Measurements from ENCODE around the gene FOXC2.

FOXC2 gene

DNA sequence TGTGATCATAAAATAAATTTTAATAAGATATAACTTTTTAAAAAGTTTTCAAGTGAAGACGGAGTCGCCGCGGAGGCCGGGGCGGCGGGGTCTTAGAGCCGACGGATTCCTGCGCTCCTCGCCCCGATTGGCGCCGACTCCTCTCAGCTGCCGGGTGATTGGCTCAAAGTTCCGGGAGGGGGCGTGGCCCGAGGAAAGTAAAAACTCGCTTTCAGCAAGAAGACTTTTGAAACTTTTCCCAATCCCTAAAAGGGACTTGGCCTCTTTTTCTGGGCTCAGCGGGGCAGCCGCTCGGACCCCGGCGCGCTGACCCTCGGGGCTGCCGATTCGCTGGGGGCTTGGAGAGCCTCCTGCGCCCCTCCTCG lies at the start of gene FOXC2:
TSS of gene FOXC2 (plus strand) at position 229 of the 365 bp plus-strand sequence. CDS start 507 bp downstream, outside the sequence.
- peak; percentile 62 for DNase-seq

GRCh38 chr16:86517033-86517432 lies 49.6 kb upstream of the FOXC2 start:
- no peak for DNase-seq

DNA sequence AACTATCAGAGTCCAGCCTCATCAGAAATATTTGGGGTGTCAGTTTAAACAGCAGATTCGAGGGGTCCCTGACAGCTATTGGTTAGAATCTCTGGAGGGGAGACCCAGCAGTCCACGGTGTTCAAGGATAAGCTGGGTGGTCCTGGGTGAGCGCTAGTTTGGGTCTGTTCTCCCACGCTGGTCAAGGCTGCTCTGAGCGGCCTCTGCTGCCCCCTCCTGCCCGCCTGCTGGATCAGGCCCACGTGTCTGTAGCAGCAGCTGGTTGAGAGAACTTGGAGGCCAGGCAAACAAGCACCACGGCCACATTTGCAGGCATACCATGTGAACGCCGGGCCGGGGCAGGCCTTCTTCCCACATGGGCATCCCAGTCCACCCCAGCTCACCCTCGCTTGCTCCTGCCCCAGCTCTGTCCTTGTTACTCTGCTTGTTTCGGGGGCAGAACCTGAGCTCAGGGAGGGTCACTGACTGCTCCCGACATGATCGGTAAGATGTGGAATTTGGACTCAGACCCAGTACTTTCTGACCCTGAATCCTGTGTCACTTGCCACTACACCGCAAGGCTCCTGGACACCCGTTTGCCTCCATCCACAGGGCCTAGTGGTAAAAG lies 48.9 kb upstream of the FOXC2 start:
- DNase-seq = peak; percentile 36

GRCh38 chr16:86519007-86519648 lies 47.5 kb upstream of the FOXC2 start:
- DNase-seq = no peak

DNA sequence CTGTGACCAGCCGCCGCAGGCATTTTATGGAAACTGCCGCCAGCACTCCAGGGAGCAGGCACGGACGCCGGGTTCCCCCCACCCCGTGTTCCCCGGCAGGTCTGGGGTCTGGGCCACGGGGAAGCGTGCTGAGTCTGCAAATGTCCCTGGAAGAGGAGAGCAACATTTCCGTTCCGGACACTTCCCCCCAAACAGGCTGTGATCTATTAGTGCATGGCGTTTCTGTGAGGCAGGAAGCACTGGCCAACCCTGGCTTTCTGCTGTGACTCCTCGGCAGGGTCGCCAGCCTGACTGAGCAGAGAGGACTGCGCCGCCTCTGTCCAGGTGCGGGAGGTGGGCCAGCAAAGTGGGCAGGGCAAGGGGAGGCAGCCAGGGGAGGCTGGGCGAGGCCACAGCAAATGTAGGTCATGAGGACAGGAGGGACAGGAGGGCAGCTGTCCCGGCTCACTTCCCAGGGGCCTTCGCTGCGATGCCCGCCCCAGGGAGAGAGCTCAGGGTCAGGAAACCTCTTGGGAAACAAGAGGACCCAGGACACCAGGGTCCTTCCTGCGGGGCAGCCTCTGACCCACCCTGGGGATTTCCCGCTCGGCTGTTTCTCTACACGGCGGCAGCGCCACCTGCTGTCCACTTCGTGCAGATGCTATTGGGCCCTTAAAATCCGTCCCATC lies 46.8 kb upstream of the FOXC2 start:
- peak; percentile 49 for DNase-seq

GRCh38 chr16:86520317-86521210 lies 46.1 kb upstream of the FOXC2 start:
- no peak for DNase-seq

DNA sequence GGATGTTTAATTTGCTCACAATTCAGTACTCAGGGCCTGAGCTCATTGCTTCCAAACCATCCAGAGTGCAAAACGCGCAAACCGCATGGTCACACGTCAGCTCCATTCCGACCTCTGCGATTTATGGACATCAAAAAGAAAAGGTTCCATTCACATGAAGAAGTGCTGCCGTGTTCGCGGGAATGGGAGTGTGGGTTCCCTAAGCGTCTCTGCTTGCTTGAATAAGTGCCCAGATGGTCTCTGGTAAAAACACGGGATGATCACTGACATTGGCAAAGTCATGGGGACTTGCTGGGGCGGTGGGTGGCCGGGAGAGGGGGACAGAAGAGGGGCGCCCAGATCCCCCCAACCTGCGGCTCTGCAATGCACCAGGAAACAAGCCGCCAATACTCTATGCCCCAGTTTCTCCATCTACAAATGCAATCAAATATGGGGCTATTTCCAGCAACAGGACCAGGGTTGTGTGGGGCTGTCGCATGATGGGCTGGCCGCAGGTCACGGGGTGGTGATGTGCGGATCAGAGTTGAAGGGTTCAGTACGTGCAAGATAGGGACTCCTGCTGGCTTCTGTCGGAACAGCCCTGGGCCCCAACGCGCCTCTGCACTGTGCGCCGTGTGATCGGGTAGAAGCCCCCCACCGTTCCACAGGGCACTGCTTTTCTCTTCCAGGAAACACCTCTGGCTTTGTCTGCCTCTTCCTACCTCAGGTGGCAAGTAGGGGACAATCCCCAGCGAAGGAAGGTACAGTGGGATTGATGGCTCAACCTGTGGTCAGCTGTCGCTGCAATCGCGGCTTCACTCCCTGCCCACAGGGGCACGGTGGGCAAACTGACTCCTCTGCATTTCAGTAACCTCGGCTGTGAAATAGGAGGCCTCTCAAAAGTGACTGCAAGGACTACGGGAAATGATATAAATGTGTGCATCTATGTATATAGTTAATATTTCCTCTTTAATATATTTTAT lies 45.1 kb upstream of the FOXC2 start:
- no peak for DNase-seq

- DNase-seq = no peak
Observed at GRCh38 chr16:86522634-86523033, 44.0 kb upstream of the FOXC2 start.

GRCh38 chr16:86523166-86523740 lies 43.4 kb upstream of the FOXC2 start:
- no peak for DNase-seq

DNA sequence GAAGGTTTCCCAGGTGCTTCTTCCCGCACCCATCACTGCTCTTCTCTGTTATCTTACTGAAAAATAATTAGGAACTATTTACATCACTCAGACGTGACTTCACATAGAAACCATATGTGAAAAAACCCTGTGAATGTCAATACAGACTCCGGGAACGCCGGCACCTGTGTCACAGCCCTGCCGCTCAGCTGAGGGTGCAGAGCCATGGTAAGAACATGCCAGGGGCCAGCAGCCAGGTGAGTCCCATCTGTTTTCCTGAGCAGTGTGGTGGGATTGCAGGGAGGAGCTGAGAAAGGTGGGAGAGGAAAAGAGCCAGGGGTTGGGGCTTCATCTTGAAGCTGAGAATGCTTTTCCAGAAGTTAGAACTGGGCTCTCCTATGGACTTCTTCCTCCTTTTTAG lies 42.6 kb upstream of the FOXC2 start:
- DNase-seq = no peak

GRCh38 chr16:86525696-86526095 lies 40.9 kb upstream of the FOXC2 start:
- no peak for DNase-seq

GRCh38 chr16:86527366-86527765 lies 39.3 kb upstream of the FOXC2 start:
- no peak for DNase-seq

GRCh38 chr16:86528061-86528929 lies 38.3 kb upstream of the FOXC2 start:
- no peak for DNase-seq

GRCh38 chr16:86529160-86529559 lies 37.5 kb upstream of the FOXC2 start:
- no peak for DNase-seq

- no peak for DNase-seq
Observed at GRCh38 chr16:86530251-86531190, 36.1 kb upstream of the FOXC2 start.

- no peak for DNase-seq
Observed at GRCh38 chr16:86531191-86531545, 35.5 kb upstream of the FOXC2 start.

DNA sequence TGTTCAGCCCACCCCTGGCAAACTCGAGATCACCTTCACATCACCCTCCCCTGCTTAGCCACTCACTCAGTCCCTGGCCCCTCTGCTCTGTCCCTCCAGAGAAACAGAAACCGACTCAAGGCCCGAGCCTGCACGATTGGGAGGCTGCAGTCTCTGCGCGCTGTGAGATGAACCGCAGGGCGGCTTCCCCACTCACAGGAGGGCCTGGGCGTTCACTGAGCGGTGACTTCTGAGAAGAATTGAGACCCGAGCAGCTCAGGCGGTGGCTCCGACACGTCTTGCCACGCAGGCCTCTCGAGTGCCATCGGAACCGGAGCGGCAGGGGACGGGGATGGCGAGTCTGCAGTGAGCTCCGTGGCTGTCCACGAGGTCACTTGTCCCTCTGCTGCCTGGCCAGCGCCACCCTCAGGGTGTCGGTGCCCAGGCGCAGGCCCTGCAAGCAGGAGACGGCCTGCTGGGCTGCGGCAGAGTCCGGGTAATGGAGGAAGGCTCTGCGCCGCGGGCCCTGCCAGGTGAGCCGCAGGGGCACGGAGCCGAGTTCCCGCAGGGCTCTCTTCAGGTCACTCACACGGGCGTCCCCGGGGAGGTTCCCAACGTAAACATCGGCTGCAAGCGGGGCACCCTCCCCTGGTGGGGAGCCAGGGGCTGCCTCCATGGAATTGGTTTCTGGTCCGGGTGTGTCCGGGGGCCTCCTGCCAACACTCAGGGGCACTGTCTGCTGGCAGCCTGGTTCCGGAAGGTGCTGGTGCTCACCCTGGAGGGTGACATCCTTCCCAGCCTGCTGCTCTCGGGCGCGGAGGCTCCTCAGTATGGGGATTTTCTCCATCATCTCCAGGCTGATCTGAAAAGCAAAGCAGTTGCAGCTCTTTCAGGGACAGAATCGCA lies 34.7 kb upstream of the FOXC2 start:
- DNase-seq = no peak

DNA sequence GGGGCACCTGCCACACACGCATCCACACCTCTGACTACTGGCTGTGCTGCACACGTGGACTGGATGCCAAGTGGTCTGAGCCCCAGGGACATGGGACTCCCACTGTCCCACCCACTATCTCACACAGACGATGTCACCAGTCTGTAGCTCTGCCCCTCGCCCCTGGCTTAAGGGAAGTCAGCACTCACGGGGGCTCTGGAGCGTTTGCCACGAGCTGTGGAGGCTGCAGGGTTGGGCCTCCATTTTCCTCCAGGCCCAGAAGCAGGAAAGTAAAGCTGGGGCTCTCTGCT lies 34.2 kb upstream of the FOXC2 start:
- DNase-seq = no peak

DNA sequence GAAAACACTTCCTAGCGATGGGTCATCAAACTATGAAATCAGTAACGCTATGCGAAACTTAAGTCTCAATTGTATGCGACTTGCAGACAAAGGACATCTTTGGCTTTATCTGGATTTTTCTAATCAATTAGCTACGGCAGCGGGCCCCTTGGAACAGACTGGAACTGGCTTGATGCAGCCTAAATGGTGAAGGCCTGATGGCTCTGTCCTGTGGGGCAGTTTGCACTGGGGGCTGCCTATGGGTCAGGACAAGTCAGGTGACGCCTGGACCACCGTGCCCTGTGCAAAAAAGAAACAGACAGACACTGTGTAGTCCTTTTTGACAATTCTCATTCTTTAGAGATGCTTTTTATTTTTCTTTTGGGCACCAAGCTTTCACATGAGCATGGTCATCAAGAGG lies 33.6 kb upstream of the FOXC2 start:
- DNase-seq = no peak

Data from hematopoietic multipotent progenitor cell treated with erythropoietin and hydrocortisone succinate and interleukin-3 and kit ligand, for 8 days (in vitro differentiated cells).